ENCODE measurements around the gene PCDH9. TPM values are rescaled to one million over a fixed set of nuclear protein-coding genes. Genes with fewer than 3 reads are reported as not detected.

The PCDH9 gene
- total and polyA plus RNA-seq, 2 of the 4 experiments (the other 2 are of a cell fraction) = 2.2 to 10.2 TPM

DNA sequence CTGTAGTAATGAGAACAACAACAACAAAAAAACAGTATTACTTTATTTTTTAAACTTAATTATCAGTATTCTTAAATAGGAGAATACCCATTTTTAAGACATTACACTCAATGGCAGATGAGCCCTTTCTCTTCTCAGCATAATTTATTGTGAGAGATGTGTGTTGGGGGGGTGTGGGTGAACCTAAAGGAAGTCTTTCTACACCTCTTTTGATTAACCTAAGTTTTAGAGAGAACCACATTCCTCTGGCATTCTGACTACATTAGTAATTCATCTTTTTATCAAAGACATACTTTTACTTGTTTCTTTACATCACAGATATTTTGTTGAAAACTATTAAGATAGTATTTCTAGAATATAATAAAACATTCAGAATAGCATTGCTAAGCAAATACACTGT, 890.9 kb downstream of the PCDH9 start:
- dilution Hi-C loops (cut with HindIII; ENCODE audit: low sequenced_read_pairs, unreplicated experiment) = no loop called here
- no peak overlapping the region for H3K56ac ChIP-seq (ENCODE audit: extremely low read depth, insufficient read depth, low read length)
- no peaks in the 10 kb centered on the region for H3K4me1 ChIP-seq (ENCODE audit: control insufficient read depth, insufficient read depth, low read length)
- H4K8ac ChIP-seq (ENCODE audit: low read depth in 2 of 2, low read length in 2 of 2) = no peak overlapping the region
- no peak overlapping the region for H2BK15ac ChIP-seq (ENCODE audit: low read depth, low read length)
- H2AFZ ChIP-seq (replicated peaks; ENCODE audit: low read length, poor library complexity) = no peak overlapping the region
- H3K27me3 ChIP-seq (ENCODE audit: control insufficient read depth, insufficient read depth, low read length) = no peaks in the 10 kb centered on the region
- no peak overlapping the region for H4K5ac ChIP-seq (ENCODE audit: low read depth, low read length)
- no peak overlapping the region for H3K4ac ChIP-seq (ENCODE audit: low read depth, low read length)
- H2BK20ac ChIP-seq (ENCODE audit: low read depth, low read length) = no peak overlapping the region
- no peak overlapping the region for H2BK120ac ChIP-seq (ENCODE audit: low read depth, low read length)
- no peak overlapping the region for H3K14ac ChIP-seq (replicated peaks; ENCODE audit: low read depth, low read length)
- no peak overlapping the region for H2BK5ac ChIP-seq (ENCODE audit: low read depth, low read length, poor library complexity, severe bottlenecking)
- no peak overlapping the region for H3K4me2 ChIP-seq (ENCODE audit: low read depth, low read length)
- no peaks in the 10 kb centered on the region for H4K20me1 ChIP-seq (ENCODE audit: insufficient read depth, low read length)
- POLR2A ChIA-PET (ENCODE audit: unreplicated experiment) = no interaction called here
- no peak overlapping the region for H2AK5ac ChIP-seq (ENCODE audit: low read depth, low read length)
- H3K23ac ChIP-seq (ENCODE audit: low read depth, low read length) = no peak overlapping the region
- H3K9ac ChIP-seq (ENCODE audit: low read depth, low read length) = no peak overlapping the region
- no peak for TF ChIP-seq CHD1 (IDR thresholded peaks at IDR 0.05; ENCODE audit: low read depth, low read length)
- TF ChIP-seq RFX5 (IDR thresholded peaks at IDR 0.05; ENCODE audit: low read depth, low read length) = no peak
- no peak for TF ChIP-seq BHLHE40 (IDR thresholded peaks at IDR 0.05; ENCODE audit: low read depth, low read length)
- TF ChIP-seq NFE2L2 (IDR thresholded peaks at IDR 0.05; ENCODE audit: low read depth, low read length) = no peak
- TF ChIP-seq, protein P1, sequence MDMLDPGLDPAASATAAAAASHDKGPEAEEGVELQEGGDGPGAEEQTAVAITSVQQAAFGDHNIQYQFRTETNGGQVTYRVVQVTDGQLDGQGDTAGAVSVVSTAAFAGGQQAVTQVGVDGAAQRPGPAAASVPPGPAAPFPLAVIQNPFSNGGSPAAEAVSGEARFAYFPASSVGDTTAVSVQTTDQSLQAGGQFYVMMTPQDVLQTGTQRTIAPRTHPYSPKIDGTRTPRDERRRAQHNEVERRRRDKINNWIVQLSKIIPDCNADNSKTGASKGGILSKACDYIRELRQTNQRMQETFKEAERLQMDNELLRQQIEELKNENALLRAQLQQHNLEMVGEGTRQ (IDR thresholded peaks at IDR 0.05; ENCODE audit: low read depth, low read length) = no peak
- TF ChIP-seq FOS (IDR thresholded peaks at IDR 0.05; ENCODE audit: low read depth, low read length) = no peak
- no peak for TF ChIP-seq POLR2A (IDR thresholded peaks at IDR 0.05; ENCODE audit: low read depth, low read length)
- TF ChIP-seq MAFK (IDR thresholded peaks at IDR 0.05; ENCODE audit: low read depth, low read length) = no peak
- TF ChIP-seq CEBPB (IDR thresholded peaks at IDR 0.05; ENCODE audit: low read depth, low read length) = no peak
- no peak for TF ChIP-seq MXI1 (IDR thresholded peaks at IDR 0.05; ENCODE audit: borderline replicate concordance, low read depth, low read length)
- no peak for TF ChIP-seq SMC3 (IDR thresholded peaks at IDR 0.05; ENCODE audit: low read depth, low read length)
- no peak for TF ChIP-seq ELK1 (IDR thresholded peaks at IDR 0.05; ENCODE audit: borderline replicate concordance, low read depth, low read length)
- no peak for TF ChIP-seq MAZ (IDR thresholded peaks at IDR 0.05; ENCODE audit: borderline replicate concordance, low read depth, low read length)
- TF ChIP-seq CTCF (conservative IDR thresholded peaks at IDR 0.05; ENCODE audit: low read depth, low read length) = no peak
- no peak for TF ChIP-seq RAD21 (IDR thresholded peaks at IDR 0.05; ENCODE audit: low read length)
- TF ChIP-seq RCOR1 (IDR thresholded peaks at IDR 0.05; ENCODE audit: insufficient replicate concordance, low read length) = no peak
- H3K27ac ChIP-seq (ENCODE audit: insufficient read depth, low read length) = no peak overlapping the region
- H2AK9ac ChIP-seq (replicated peaks; ENCODE audit: low read depth, low read length, poor library complexity) = no peak overlapping the region
- no peaks in the 10 kb centered on the region for H3K9me3 ChIP-seq (ENCODE audit: control insufficient read depth, insufficient read depth, low read length)
- in situ Hi-C loops (cut with MboI; ENCODE audit: low sequenced_read_pairs) = no loop called here
- H3K79me1 ChIP-seq (ENCODE audit: low read depth in 1 of 2, low read length in 2 of 2) = no peaks in the 10 kb centered on the region
- no peak overlapping the region for H3K18ac ChIP-seq (ENCODE audit: low read depth, low read length)
- CTCF ChIA-PET = interaction anchor here (0.6 kb wide), 1 partner anchor 682 kb away, joined by 4 read pairs; no protein-coding TSS in a partner anchor
- BruUV-seq (replicated peaks) = no TSS peak
- no peak overlapping the region for H4K91ac ChIP-seq (ENCODE audit: insufficient read depth, low read depth, low read length)
- intact Hi-C loops (cut with micrococcal nuclease) = no loop called here
- H3K9me1 ChIP-seq (ENCODE audit: insufficient read depth, low read length) = no peaks in the 10 kb centered on the region
- H3K36me3 ChIP-seq (ENCODE audit: control insufficient read depth, insufficient read depth, low read length) = no peaks in the 10 kb centered on the region
- DNase-seq (no peak), ATAC-seq (ENCODE audit: low read depth) (no peak)
- H3K4me3 ChIP-seq (ENCODE audit: insufficient read depth, low read depth, low read length) = no peak overlapping the region

Data from IMR-90 (cell line).